Measurements from ENCODE around the gene PRDM16. TPM values are rescaled to one million over a fixed set of nuclear protein-coding genes. Genes with fewer than 3 reads are reported as not detected.

Gene PRDM16
- total and polyA plus RNA-seq, 2 experiments from 2014 or later = 0.14 to 0.16 TPM

DNA sequence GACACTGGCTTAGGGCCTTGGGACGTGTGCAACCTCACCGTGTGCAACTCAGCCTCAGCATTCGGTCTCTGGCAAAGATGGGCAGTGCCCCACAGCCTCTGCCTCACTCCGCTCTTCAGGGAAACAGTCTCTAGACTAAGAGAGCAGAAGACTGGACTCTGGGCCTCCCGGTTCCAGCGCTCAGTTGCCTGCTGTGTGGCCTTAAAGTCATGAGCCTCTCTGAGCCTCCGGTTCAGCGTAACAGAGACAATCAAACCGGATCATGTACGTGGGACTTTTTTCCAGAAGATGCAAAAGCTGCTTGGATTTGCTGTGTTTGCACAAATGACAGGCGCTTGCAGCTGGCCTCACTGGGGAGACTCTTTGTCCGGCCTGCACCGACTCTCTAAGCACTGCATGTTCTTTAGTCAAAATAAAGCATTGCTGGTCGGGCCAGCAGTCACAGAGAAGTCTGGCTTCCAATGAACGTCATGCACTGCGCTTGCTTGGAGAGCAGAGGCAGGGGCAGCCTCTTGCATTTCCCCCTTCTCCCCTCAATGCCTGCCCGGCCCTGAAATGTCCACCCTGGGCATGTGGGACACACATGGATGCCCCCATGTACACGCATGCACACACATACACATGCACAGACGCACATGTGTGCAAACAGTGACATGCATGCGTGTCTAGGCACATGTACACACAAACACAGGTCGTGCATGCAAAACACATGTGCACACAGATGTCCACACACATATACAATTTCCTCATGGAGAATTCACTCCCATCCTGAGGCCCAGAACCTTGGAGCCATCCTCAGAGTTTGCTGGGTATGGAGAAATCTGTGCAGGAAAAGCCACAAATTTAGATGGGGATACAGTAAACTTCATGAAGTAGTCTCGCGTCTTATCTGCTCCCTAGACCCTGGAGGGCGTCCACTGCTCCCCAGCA lies 152.4 kb downstream of the PRDM16 start (continued):
- TF ChIP-seq, protein P1, sequence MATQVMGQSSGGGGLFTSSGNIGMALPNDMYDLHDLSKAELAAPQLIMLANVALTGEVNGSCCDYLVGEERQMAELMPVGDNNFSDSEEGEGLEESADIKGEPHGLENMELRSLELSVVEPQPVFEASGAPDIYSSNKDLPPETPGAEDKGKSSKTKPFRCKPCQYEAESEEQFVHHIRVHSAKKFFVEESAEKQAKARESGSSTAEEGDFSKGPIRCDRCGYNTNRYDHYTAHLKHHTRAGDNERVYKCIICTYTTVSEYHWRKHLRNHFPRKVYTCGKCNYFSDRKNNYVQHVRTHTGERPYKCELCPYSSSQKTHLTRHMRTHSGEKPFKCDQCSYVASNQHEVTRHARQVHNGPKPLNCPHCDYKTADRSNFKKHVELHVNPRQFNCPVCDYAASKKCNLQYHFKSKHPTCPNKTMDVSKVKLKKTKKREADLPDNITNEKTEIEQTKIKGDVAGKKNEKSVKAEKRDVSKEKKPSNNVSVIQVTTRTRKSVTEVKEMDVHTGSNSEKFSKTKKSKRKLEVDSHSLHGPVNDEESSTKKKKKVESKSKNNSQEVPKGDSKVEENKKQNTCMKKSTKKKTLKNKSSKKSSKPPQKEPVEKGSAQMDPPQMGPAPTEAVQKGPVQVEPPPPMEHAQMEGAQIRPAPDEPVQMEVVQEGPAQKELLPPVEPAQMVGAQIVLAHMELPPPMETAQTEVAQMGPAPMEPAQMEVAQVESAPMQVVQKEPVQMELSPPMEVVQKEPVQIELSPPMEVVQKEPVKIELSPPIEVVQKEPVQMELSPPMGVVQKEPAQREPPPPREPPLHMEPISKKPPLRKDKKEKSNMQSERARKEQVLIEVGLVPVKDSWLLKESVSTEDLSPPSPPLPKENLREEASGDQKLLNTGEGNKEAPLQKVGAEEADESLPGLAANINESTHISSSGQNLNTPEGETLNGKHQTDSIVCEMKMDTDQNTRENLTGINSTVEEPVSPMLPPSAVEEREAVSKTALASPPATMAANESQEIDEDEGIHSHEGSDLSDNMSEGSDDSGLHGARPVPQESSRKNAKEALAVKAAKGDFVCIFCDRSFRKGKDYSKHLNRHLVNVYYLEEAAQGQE (IDR thresholded peaks at IDR 0.05; ENCODE audit: unreplicated experiment) = no peak
- TF ChIP-seq ZNF331 (CRISPR knock-in tag; IDR thresholded peaks at IDR 0.05; ENCODE audit: low read depth) = no peak
- TF ChIP-seq NANOG (IDR thresholded peaks at IDR 0.05; ENCODE audit: borderline replicate concordance) = no peak
- TF ChIP-seq, protein P2, sequence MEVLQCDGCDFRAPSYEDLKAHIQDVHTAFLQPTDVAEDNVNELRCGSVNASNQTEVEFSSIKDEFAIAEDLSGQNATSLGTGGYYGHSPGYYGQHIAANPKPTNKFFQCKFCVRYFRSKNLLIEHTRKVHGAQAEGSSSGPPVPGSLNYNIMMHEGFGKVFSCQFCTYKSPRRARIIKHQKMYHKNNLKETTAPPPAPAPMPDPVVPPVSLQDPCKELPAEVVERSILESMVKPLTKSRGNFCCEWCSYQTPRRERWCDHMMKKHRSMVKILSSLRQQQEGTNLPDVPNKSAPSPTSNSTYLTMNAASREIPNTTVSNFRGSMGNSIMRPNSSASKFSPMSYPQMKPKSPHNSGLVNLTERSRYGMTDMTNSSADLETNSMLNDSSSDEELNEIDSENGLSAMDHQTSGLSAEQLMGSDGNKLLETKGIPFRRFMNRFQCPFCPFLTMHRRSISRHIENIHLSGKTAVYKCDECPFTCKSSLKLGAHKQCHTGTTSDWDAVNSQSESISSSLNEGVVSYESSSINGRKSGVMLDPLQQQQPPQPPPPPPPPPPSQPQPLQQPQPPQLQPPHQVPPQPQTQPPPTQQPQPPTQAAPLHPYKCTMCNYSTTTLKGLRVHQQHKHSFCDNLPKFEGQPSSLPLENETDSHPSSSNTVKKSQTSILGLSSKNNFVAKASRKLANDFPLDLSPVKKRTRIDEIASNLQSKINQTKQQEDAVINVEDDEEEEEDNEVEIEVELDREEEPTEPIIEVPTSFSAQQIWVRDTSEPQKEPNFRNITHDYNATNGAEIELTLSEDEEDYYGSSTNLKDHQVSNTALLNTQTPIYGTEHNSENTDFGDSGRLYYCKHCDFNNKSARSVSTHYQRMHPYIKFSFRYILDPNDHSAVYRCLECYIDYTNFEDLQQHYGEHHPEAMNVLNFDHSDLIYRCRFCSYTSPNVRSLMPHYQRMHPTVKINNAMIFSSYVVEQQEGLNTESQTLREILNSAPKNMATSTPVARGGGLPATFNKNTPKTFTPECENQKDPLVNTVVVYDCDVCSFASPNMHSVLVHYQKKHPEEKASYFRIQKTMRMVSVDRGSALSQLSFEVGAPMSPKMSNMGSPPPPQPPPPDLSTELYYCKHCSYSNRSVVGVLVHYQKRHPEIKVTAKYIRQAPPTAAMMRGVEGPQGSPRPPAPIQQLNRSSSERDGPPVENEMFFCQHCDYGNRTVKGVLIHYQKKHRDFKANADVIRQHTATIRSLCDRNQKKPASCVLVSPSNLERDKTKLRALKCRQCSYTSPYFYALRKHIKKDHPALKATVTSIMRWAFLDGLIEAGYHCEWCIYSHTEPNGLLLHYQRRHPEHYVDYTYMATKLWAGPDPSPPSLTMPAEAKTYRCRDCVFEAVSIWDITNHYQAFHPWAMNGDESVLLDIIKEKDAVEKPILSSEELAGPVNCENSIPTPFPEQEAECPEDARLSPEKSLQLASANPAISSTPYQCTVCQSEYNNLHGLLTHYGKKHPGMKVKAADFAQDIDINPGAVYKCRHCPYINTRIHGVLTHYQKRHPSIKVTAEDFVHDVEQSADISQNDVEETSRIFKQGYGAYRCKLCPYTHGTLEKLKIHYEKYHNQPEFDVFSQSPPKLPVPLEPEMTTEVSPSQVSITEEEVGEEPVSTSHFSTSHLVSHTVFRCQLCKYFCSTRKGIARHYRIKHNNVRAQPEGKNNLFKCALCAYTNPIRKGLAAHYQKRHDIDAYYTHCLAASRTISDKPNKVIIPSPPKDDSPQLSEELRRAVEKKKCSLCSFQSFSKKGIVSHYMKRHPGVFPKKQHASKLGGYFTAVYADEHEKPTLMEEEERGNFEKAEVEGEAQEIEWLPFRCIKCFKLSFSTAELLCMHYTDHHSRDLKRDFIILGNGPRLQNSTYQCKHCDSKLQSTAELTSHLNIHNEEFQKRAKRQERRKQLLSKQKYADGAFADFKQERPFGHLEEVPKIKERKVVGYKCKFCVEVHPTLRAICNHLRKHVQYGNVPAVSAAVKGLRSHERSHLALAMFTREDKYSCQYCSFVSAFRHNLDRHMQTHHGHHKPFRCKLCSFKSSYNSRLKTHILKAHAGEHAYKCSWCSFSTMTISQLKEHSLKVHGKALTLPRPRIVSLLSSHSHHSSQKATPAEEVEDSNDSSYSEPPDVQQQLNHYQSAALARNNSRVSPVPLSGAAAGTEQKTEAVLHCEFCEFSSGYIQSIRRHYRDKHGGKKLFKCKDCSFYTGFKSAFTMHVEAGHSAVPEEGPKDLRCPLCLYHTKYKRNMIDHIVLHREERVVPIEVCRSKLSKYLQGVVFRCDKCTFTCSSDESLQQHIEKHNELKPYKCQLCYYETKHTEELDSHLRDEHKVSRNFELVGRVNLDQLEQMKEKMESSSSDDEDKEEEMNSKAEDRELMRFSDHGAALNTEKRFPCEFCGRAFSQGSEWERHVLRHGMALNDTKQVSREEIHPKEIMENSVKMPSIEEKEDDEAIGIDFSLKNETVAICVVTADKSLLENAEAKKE (CRISPR knock-in tag; IDR thresholded peaks at IDR 0.05) = no peak

All from GM23338 (cell line).